Activated CD4-positive, alpha-beta T cell treated with anti-CD3 and anti-CD28 coated beads, Interleukin-2, amount 50 U/mL, for 4 hours (primary cell): ENCODE measurements around the gene HTRA2.
"Not testable (repeated sequence)": the region's sequence is repeated elsewhere in the genome, so short reads cannot be mapped to it uniquely, and the experiment has no call there.

Experiments
- DNase-seq, 2 experiments: peaks; one replicate each; pipeline ENCODE4 v3.0.0-alpha.2; 2020

Gene HTRA2

DNA sequence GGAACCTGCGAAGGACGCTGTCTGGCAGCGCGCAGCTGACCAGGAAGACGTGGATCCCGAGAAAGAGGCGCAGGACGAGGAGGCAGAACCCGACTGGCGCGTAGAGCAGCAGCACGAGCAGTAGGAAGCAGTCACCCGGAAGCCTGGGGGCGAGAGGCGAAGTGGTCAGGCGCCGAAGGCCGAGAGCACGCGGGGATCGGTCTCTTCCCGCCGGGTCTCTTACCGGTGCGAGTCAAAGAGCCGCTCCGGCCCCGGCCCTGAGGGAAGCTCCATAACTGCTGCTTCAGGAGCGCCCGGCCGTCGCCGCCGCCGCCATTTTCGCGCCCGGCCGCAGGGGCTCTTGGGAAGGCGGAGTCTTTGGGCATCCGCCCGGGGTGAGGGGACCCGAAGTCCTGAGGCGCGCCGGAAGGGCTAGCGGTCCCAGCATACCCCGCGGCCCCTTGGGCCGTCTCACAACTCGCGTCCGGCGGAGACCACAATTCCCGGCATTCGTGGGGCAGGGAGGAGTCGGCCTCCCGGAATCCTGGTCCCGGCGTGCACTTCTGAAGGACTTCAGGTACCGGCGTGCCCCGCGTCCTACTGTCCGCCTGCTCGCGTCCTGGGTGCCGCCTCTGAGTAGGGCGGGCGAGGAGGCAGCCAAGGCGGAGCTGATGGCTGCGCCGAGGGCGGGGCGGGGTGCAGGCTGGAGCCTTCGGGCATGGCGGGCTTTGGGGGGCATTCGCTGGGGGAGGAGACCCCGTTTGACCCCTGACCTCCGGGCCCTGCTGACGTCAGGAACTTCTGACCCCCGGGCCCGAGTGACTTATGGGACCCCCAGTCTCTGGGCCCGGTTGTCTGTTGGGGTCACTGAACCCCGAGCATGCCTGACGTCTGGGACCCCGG, at the start of gene HTRA2, which contains the start of gene AUP1:
TSS of gene HTRA2 (plus strand) at position 577 of the 882 bp plus-strand sequence. CDS start at position 651, 74 bp downstream.
TSS of gene AUP1 (minus strand) at position 350 of the 882 bp plus-strand sequence. CDS start at position 273, 77 bp downstream.
- peak; percentile 79 to 81 for DNase-seq

GRCh38 chr2:74481431-74481830, 48.3 kb upstream of the HTRA2 start:
- DNase-seq = no peak

DNA sequence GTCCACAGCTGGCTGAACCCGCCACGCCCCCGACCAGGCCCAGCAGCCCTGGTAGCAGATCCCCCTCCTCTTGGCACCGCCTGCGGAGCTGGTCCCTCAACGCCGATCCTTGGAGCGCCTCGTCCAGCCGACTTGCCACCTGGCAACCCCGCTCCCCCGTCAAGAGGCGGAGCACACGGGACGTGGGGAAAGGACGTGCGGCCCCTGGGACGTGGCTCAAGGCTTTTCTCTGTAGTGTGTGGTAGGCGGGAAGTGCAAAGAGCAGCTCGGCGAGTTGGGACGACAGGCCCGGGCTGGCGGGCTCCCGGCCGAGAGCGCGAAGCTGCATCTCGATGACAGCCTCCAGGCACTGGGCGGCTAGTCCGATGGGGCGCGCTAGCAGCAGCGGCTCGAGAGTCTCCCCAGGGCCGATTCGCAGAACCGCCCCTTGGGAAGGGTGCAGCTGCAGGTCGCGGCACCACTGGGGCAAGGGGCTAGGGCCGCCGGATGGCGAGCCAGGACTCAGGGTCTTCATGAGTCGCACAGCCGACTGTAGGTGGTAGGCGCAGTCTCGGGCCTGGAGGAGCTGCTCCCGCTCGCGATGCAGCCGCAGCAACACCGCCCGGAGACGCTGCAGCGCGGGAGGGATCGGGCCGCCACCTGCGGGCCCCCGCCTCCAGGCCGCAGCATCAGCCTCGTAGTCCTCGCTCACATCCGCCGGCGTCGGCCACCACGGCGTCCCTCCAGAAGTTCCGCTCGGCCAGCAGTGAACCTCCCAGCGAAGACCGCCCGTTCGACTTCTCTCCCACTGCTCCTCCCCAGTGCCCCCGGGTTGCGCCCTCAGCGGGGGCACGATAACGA, 47.6 kb upstream of the HTRA2 start:
- peak in 1 of 2 experiments; percentile 27 for DNase-seq

- peak; percentile 93 for DNase-seq
Measured at GRCh38 chr2:74482801-74483674, 46.7 kb upstream of the HTRA2 start, which contains the start of the genes CCDC142 and TTC31. Gene CCDC142 (minus strand): TSS chr2:74482998. CDS start chr2:74482837, 161 bp downstream. Gene TTC31 (plus strand): TSS chr2:74483081. CDS start chr2:74483096, 15 bp downstream.

- DNase-seq = not testable (repeated sequence)
Measured at GRCh38 chr2:74483675-74484164, 46.0 kb upstream of the HTRA2 start.

DNA sequence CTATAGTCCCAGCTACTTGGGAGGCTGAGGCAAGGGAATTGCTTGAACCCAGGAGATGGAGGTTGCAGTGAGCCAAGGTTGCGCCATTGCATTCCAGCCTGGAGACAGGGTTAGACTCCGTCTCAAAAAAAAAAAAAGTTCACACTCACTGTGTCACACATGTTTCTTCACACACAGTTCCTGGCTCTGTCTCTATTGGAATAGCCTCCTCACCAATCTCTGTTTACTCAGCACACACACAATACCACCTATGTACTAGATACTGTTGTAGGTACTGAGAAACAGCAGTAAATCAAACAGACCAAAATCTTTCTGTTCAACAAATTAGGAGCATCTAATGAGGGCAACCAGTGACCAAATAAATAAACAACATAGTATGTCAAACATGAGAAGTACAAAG, 43.6 kb upstream of the HTRA2 start:
- DNase-seq = no peak

GRCh38 chr2:74488643-74489481, 40.9 kb upstream of the HTRA2 start:
- no peak for DNase-seq

- no peak for DNase-seq
Measured at GRCh38 chr2:74489906-74490305, 39.8 kb upstream of the HTRA2 start.

DNA sequence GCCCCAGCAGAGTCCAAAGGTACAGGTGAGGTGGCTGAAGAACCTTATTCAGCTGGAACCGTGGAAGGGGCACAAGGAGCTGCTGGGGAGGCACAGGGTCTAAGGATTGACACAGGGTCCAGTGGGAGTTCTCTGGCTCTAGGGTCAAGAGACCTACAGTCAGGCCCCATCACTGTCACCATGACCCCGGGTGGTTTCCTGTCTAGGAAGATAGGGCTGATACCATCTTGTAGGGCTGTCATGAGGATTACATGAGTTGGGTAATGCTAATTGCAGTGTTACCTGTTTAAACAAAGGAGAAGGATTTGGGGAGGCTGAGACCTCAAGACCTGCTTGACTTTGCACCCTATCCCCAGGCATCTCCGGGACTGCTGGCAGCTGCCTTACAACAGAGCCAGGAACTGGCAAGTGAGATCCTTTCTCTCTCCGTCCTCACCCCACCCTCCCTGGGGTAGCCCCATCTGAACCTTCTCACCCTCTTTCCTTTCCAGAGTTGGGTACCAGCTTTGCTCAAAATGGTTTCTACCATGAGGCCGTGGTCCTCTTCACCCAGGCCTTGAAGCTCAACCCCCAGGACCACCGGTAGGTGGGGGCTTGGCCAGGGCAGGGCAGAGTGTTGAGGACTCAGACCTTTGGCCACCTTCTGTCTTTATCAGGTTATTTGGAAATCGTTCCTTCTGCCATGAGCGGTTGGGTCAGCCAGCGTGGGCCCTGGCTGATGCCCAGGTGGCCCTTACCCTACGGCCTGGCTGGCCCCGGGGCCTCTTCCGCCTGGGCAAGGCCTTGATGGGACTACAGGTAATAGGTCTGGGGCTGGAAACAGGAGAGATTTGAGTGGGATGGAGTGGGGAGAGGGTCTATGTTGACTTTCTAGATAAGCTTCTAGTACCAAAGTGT, 37.8 kb upstream of the HTRA2 start:
- no peak for DNase-seq

DNA sequence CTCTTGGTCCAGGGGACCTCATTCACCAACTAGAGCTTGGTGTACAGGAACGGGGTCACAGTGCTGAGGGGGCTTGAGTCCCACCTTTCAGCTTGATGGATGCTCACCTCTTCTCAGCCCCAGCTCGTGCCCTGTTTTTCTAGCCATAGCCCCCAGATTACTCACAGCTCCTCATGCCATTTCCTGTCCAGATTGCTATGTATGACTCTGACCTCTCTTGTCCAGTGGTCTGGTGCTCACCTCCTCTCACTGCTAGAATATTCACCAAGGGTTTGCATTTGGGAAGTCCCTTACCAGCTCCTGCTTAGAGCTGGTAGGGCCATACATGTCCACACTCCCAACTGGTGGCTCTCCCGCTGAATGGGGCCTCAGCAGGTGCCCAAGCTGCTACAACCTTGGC, 36.2 kb upstream of the HTRA2 start:
- DNase-seq = no peak

DNA sequence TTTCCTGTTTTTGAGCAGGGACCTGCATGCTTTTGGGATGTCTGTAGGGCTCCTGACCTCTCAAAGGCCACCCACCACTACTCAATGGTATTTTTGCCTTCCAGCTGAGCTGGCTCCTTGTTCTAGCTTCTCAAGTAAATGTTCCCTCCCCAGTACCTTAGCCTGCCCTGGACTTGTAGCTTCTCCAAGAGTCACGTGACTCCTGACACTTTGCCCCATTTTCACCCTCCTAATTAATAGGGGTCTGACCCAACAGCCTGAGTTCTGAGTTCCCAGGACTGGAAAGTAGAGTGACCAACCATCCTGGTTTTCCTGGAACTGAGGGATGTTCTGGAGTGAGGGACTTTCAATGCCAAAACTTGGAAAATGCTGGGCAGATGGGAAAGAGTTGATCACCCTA, 34.3 kb upstream of the HTRA2 start:
- no peak for DNase-seq

DNA sequence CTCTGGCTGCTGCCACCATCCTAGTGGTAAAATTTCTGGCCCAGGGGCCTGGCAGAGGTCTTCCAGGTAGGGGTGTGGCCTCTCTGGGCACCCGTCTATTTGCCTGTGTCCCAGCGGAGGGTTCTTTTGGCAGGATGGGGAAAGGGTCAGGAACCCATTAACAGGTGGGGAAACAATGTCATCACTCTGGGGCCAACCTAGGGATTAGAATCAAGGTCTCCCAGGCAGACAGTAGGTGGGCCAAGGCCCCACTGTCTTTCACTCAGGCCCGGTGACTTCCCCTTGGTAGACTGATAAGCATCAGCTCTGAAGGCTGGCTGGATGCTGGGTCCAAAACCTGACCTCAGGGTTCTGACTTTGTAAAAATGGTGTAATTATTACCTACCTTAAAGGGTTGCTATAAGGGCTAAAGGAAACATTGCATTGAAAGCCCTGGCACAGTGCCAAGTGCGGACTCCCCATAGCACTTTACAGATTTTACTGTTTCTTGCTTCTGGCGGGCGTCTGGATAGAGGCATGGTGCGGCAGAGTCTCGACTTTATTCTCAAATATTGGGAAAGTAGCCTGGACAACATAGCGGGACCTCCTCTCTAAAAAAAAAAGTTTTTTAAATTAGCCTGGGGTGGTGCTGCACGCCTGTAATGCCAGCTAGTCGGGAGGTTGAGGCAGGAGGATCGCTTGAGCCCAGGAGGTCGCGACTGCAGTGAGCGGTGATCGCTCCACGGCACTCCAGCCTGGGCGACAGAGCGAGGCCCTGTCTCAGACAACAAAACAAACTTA, 32.5 kb upstream of the HTRA2 start:
- no peak for DNase-seq

DNA sequence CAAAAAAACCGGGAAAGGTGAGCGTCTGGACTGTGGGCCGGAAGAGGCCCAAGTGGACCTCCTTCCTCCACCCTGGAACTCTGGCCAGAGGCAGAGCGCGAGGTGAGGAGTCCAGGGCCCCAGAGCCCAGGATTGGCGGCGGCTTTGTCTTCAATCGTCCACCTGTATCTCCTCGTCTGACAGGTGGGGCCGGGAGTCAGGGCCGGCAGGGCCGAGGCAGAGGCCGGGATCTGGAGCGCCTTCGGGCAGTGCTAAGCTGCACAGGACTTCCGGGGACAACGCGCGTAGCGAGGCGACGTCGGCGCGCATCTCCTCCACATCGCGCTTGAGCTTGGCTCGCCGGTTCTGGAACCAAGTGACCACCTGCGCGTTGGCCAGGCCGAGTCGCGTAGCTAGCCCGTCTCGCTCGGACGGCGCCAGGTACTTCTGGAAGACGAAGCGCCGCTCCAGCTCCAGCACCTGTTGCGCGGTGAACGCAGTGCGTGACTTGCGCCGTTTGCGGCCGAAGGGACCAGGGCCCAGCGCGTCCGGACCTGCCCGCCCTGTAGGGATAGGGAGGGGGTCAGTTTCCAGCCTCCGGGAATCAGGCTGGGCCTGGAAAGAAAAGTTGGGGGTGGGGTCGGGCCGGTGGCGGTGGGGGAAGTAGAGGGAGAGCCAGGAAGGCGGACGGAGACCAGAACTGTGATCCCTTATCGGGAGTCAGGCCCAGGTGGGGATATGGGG, 31.8 kb upstream of the HTRA2 start:
- no peak for DNase-seq

DNA sequence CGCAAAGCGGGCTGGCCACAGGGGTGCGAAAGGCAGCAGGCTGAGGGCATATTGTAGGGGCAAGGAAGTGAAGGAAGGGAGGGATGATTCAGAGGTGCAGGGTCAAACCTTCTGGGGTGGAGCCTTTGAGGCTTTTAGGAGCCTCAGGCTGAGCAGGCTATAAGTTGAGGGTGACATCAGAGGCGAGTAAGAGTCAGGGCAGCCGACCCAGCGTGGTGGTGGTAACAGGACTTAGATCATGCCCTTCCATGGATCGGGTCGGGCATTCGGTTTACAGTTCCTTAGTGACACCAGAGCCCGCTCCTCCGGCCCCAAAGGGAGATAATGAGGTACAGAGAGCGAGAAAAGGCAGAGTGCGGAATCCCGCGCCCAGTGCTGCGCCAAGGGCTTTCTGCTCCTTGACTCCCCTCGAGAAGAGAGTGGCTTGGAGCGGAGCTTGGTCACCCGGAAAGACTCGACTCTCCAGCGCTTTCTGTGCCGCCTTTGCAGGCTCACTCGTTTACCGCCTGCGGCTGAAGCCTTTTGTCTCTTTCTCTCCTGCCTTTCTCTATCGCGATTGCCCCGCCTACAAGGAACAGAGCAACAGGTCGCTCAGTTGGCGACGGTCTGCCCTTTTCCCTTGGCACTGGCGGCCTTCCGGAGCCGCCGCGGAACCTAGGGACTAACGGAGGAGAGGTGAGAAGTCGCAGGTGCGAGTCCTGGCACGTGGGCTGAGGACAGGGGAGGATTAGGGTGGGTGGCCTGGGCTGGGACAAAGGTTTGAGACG, 31.1 kb upstream of the HTRA2 start:
- no peak for DNase-seq

GRCh38 chr2:74499267-74499939, 30.3 kb upstream of the HTRA2 start, which contains the start of gene LBX2:
Gene LBX2 (minus strand): TSS chr2:74499603. CDS start chr2:74499537, 66 bp downstream.
- DNase-seq = peak; percentile 22 to 31

DNA sequence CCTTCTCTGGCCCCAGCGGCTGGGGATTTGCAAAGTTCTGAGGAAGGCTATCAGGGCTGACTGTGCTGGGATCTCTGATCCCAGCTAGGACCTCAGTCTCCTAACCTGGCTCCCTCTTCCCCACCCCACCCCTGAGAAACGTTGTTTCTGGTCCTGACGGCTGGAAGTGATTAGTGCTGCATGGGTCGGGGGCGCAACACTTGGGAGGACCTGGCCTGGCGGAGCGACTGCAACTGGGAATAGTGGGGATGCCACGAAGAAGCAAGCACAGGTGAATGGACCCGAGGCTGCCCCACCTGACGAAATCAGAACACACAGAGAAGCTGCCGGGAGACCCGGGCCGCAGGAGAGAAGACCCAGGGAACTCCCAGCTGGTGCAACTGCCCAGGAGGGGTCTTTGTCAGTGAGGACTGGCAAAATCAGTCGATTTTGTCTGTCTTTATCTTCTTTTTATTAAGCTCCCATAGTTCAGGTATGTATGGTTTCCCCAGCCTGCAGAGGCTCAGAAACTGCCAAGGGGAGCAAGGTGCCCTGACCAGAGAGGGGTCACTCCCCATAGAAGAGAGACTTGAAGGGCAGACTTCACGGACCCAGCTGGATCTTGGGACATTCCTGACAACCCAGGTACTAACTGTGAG, 29.7 kb upstream of the HTRA2 start:
- no peak for DNase-seq

GRCh38 chr2:74500578-74500946, 29.2 kb upstream of the HTRA2 start:
- DNase-seq = no peak
